ENCODE measurements around the gene NAV2.

Gene NAV2

DNA sequence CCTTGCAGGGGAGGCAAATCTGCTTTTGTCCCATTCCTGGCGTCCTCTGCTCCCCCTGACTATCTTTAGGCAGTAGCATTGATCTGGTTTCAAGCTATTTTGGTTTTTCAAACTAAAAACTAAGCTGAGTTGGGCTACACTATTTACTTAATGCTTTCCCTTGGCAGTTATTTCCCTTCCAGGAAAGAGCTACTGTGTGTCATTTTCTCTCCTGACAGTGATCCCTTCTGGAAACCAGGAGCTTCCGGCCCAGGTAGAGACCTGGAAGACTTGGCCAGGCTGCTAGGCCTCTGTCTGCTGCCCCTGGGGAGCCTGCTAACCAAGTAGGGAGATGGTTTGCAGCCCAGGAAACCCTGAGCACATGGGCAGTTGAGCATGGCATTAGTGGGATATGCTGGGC, 35.0 kb downstream of the NAV2 start:
- DNase-seq: no peak

DNA sequence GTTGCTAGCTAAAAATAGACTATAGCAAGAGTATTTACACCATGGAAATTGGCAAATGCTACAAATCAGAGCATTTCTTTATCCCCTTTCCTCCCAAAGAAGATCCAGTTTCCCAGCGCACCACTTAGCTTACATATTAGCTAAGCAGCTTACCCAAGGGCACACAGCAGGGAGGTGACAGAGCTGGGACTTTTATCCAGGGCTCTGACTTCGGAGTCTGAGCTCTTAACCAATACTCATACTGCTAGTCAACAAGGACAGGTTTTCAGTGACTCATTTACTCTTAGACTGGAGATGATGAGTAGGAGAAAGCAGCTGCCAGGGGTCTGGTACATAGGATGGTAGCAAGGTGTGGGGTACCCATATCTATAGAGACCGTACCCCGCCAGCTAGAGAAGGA, 38.4 kb downstream of the NAV2 start:
- DNase-seq: no peak

- DNase-seq: no peak
Observed at GRCh38 chr11:19753451-19754106, 40.9 kb downstream of the NAV2 start.

DNA sequence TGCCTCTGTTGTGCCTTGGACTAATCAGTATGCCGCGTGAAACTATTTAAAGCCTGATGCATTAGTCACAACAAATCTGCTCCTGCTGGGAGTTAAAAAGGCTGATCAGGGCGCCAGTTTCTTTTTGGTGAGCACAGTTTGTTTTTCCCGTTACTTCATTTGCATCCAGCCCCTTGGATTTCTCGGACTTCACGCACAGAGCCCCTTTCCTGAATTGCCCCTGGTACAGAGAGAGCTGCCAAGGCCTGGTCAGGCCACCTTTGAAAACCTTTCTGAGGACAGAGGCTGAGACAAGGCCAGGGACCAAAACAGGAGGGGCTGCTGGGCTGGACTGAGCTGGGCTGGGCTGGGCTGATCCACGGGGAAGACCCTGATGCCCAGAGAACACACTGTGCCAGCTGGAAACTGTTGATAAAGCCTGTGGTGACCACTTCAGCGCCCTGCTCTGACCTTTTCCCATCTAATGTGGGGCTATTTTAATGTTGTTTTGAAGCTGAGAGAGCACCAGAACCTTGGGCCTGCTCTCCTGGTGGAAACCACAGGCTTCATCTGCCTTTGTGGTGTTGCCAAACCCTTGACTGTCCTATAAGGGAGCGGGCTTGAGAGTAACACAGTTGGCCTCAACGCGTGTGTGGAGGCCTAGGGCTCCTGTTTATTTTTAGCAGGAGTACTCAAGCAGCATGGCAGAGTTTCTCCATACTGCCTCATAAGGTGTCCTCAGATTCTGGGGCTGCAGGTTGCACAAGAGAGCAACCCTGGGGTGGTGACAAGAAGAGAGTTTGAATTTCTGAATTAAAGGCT, 44.2 kb downstream of the NAV2 start:
- no peak for DNase-seq

- DNase-seq: no peak
Observed at GRCh38 chr11:19759389-19759788, 46.8 kb downstream of the NAV2 start.

- DNase-seq: no peak
Observed at GRCh38 chr11:19762266-19762665, 49.6 kb downstream of the NAV2 start.

DNA sequence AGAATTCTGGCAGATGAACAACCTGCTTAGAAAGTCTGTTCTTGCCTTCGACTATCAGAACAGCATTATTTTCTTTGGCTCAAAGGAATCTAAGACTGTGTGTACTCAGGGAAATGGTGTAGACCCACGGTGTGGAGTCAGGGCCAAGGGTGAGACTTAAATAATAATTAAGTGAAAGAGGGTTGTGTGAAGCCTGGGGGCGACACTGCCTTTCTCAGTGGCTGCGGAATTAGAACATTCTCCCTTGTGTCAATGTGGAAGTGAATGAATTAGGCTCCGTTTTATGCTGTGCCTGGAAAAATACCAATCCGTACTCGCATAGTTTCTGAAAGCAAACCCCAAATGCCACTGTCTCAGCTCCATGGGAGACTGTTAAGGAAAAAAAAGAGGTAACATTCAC, 50.7 kb downstream of the NAV2 start:
- DNase-seq: no peak

- no peak for DNase-seq
Observed at GRCh38 chr11:19766206-19766605, 53.6 kb downstream of the NAV2 start.

- no peak for DNase-seq
Observed at GRCh38 chr11:19766810-19767209, 54.2 kb downstream of the NAV2 start.

DNA sequence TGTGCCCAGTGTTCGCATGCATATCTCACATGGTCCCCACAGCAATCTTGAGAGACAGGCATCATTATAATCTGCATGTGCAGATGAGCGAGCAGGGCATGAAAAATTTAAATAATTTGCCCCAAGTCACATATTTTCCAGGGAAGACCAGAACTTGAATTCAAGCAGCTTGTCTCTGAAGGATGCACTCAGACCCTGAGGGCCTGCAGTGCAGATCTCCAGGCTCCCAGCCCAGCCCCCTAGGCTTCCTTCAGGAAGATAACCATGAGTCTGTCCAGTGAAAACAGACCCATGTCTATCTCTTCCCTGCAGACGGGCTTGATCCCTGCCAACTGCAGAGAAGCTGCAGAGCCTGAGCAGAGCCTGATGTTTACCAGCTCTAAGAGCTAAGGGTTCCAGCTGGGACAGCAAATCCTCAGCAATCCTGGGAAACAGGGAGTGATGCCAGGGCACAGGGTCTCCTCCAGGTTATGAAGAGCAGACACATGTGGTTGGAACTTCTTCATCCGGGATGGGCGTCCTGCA, 55.1 kb downstream of the NAV2 start:
- no peak for DNase-seq

- no peak for DNase-seq
Observed at GRCh38 chr11:19768197-19768596, 55.6 kb downstream of the NAV2 start.

DNA sequence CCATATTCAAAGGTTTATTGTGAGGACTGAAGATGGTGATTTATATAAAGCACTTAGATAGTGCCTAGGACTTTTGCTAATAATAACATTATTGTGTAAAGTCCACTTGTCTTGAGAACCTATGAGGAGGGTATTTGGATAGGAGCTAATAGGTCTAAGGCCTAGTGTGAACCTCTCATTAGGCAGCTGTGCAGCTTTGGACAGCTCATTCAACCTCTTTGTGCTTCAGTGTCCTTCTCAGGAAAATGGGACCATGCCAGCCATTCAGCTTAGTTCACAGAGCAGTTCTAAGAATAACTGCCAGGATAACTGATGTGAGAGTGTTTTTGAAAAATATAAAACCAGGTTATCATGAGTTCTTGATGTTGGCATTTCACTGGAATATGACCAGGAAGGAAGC, 56.2 kb downstream of the NAV2 start:
- DNase-seq: no peak

GRCh38 chr11:19769820-19770219, 57.2 kb downstream of the NAV2 start:
- DNase-seq: no peak

GRCh38 chr11:19770277-19770676, 57.6 kb downstream of the NAV2 start:
- DNase-seq: no peak

DNA sequence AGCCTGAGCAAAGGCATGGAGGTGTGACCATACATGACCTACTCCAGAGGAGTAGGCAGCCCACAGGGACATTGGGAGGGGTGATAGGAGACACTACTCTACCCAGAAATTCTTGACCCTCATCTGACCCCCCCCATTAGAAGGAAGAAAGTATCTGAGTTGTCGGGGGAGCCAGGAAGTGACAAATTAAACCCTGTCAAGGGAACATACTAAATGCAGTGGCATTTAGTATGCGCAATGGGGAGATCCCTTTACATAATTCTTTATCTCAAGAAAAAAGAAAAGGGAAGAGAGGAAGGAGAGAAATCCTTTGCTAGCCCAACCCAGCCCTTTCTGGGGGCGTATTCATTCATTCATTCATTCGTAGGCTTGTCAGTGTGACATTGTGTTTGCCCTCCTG, 58.8 kb downstream of the NAV2 start:
- no peak for DNase-seq

GRCh38 chr11:19772480-19772879, 59.8 kb downstream of the NAV2 start:
- no peak for DNase-seq

- DNase-seq: no peak
Observed at GRCh38 chr11:19774329-19774728, 61.7 kb downstream of the NAV2 start.

DNA sequence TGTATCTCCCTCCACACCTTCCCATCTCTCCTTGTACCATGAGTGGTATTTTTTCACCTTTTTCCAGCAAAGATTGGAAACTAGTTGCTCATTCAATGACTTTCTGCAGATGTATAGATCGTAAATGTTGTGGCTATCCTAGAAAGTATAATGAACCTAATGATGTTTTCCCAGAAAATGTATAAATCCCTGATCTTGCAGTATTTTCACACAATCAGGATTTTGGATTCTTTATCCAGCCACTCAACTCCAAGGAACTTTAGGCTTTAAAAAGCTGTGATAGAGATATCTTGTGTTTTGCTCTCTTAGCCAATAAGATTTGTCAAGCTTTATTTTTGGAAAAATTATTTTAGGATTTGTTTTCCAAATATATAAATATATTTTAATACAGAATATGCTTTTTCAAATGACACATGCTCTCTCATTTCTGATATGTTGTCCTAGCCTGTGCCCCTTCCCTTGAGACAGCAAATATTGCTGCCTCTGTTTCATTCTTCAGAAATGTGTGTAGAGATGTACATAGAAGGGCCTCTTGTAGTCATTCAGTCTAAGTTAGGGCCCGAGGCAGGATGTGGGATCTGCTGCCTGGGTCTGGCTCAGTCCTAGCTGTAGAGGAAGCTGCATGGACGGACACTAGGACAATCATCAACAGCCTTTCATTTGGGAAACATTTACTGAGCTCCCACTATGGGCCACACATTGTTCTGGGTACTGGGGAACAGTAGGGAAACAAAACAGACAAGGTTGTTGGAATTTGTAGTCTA, 62.4 kb downstream of the NAV2 start:
- no peak for DNase-seq

DNA sequence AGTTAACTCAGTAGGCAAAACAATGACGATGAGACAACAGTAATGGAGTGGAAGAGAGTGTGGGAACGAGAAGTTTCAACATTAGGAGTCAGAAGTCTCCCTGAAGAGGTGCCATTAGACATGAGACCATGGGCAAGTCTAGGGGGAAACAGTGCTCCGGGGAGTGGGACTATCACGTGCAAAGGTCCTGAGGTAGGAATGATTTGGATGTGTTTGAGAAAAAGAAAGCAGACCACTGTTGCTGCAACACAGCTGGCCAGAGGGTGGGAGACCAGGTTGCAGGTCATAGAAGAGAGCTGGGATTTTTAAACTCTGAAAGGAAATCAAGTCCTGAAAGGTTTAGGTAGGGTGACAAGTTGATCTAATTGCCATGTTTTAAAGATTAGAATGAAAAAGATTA, 63.0 kb downstream of the NAV2 start:
- no peak for DNase-seq

- DNase-seq: peak; percentile 53
Observed at GRCh38 chr11:19777039-19777376, 64.4 kb downstream of the NAV2 start.

GRCh38 chr11:19777377-19778102, 64.9 kb downstream of the NAV2 start:
- DNase-seq: no peak

GRCh38 chr11:19779740-19780139, 67.1 kb downstream of the NAV2 start:
- DNase-seq: no peak

- DNase-seq: no peak
Observed at GRCh38 chr11:19781351-19781750, 68.7 kb downstream of the NAV2 start.

Measured in right hindlimb (tissue), 1 donor.